Activated T-helper 1 cell treated with Interleukin-2 at 50 U/mL for 16 hours (primary cell): ENCODE measurements around the gene IYD.

Experiments
- DNase-seq: peaks from one replicate; pipeline ENCODE4 v3.0.0-alpha.2; 2020; ENCODE audit warnings: low read depth

Gene IYD

DNA sequence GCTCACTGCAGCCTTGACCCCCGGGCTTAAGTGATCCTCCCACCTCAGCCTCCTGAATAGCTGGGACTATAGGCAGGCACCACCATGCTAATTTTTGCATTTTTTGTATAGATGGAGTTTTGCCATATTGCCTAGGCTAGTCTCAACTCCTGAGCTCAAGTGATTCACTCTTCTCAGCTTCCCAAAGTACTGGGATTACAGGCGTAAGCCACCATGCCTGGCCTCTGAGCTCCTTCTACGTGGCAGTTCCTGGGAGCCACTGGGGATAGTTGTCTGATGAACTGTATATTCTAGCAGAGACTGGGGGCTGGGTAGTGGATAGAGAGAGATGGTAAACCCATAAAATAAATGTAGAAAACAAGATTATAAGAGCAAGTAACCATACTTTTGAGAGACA is 26.1 kb downstream of the IYD start:
- DNase-seq, result no peak

DNA sequence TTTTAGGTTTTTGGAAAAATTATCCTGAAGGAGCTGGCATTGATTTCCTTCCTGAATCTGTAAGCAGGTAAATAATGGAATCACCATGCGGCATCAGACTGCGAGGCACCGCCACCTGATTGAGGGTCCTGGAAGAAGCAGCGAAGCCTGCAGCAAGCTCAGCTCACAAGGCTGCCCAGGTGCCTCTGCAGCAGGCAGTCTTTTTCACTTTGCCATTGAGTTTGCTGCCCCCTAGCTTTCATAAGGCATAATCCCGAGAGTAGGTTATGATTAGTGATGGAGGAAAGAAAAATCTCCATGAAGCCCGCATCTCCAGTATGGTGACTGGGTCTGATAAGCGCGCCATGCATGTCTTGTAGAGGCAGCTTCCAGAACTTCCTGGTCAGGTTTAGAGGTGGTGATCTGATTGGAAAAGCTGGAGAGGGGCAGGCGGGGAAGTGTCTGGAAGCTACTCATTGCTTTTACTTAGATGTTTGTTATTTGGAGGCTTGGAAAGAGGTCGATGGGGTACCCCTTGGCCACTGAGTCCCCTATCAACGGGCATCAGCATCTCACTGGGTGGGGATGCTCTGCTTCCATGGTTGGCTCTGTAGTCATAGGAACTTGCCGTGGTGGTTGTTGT is 26.7 kb downstream of the IYD start:
- DNase-seq, result no peak

DNA sequence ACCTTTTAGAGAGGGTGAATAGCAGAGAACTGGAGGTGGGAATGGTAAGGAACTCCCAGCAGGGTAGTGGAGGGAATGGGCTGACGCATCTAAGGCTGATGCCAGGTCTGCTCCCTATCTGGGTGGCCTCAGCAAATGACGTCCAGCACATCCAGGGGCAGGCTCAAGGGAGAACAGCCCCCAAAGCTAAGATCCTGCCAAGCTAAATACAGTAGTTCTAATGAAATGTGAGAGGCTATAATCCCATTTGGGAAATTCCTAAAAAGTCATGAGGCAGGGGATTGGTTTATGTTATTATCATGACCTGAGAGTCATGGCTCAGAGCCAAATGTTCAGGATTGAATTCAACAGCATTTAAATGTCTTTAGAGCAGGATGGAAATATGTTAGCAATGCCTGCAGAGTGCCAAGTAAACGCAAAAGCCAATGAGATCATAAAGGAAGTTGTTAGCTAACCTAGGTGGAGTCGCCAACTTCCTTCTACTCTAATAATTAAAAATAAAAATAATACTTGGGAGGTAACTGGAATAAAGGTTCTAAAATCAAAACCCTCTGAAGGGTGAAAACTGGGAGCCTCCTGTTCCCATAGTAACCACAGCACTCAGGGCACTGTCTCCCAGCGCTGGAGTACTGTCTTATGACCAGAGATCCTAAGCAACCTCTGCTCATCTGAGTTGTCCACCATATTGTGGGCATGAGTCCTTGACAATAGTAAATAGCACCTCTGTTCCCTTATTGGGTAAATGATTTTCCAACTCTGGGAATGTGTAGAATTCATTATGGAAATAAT is 34.8 kb downstream of the IYD start:
- no peak for DNase-seq

DNA sequence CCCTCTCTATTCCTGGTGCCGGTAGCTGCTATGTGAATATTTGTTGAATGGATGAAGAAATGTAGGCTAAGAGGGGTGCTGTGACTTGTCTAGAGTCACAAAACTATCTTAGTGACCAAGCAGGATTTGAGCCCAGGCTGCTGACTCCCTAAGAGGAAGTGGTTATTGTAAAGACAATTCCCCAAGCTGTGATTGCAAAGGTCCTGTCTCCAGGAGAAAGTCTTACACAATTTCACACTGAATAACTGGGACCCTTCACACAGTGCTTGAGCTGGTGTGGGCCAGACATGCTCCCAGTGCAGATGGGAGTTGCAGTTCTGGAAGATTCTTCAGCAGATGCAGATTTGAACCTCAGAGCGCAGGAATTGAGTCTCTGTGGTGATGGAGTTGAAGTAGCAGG is 38.1 kb downstream of the IYD start:
- no peak for DNase-seq

DNA sequence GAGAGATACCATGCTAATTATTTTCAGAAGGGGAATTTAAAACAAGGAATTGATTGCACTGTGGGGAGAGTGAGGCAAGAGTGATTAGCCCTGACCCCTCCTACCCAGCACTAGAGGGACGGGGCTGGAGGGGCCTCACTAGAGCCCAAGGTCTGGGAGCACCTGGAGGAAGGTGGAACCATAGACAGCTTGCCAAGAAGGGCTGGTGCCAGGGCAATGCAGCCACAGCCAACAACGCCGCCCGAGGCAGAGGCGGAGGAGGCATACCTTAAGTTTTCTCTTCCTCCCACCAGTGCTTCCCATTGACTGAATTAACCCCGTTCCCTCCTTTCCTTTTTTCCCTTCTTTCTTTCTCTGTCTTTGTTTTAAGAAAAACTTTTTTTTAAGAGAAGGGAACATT is 40.0 kb downstream of the IYD start:
- DNase-seq, result no peak

DNA sequence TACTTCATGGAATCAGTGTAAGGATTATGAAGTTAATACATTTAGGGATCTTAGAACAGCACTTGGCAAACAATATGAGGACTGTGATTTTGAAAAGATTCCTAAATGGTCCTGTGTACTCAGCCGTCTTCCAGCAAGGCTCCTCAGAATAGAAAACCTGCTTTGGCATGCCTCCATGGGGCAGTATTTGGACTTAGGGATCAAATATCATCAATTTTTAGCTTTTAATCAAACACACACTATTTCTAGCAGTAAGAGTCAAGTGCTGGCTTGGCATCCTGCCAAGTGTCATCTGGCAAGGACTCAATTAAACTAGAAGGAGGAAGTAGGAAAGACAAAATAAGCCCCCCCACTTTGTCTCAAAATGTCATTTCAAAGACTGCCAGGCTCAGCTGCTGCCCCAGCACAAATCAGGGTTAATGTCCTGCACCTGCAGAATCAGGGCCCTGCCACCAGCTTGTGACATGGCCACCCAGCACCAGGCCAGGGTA is 40.8 kb downstream of the IYD start:
- no peak for DNase-seq

DNA sequence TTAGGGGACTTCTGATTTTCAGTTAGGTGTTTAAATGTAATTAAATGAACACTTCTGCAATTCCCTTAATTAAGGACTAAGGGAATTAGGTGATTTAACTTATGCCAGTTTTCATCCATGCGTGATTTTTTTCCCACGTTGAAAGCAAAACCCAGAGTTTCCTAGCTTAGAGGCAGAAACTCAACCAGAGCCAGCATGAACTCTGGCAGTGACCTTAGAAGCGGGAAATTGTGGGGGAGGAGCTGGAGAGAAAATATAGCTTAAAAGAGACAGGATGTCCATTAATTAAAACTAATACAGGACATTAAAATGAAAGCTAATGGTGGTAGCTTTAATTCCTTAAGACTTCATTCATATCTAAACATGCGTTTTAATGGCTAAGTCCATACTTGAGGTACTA is 41.6 kb downstream of the IYD start:
- no peak for DNase-seq

DNA sequence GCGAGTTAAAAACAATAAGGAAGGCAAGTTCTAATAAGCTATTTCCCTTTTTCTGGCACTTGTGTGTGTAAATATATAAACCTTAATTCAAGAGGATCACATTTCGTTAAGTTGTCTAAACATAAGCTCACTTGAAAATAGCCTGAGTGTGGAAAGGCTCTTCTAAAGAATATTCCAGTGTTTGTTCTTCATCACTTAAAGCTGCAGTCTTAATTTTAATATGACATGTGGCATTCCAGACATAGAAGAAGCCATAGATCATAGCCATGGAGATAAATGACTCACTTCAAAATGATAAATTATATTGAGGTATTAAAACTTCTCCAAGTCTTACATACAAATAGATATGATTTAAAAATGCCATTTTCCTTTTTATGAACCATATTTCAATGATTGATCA is 42.1 kb downstream of the IYD start:
- no peak for DNase-seq

DNA sequence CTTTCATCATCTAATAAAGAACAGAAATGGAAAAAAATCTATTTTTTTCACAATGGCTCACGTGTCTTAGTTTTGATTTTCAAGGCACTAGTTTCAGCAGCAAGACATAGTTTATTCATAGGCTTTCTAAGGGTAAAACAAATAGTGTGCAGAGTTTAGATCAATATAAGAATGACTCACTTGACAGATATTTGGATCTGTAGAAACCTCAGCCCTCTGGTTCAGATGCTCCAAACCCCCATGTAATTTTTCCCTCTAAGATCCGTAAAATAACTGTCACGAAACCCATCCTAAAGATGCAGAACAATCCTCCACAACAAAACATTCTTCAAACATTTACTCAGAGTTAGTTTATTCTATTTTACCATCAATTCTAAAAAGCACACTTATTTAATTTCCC is 43.4 kb downstream of the IYD start:
- no peak for DNase-seq

DNA sequence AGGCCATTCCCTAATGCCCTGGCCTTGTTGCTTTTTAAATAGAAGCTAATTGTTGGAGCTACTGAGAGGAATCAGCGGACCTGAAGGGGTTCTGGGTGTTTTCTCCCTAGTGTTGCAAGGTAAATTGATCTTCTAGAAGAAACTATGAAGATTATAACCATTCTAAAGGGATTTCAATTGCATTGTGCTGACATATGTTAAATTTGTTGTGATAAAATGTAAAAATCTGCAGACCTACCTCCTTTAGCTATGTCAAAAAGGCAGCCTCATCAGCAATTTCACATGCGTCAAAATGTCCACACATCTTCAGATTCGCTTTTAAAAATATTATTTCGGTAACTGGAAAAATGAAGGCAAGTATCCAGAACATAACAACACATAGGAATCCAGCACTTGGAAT is 44.4 kb downstream of the IYD start:
- no peak for DNase-seq

DNA sequence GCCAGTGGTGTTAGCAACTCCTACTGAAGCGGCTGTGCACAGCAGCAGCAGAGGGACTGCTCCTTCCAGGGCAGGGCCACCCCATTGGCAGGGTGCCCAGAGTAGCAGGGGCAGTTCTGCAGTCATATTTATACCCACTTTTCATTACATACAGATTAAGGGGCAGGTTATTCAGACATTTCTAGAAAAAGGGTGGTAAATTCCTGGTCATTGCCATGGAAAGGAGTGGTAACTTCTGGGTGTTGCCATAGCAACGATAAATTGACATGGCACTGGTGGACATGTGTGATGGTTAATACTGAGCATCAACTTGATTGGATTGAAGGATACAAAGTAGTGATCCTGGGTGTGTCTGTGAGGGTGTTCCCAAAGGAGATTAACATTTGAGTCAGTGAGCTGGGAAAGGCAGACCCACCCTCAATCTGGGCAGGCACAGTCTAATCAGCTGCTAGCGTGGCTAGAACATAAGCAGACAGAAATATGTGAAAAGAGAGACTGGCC is 45.0 kb downstream of the IYD start:
- no peak for DNase-seq

DNA sequence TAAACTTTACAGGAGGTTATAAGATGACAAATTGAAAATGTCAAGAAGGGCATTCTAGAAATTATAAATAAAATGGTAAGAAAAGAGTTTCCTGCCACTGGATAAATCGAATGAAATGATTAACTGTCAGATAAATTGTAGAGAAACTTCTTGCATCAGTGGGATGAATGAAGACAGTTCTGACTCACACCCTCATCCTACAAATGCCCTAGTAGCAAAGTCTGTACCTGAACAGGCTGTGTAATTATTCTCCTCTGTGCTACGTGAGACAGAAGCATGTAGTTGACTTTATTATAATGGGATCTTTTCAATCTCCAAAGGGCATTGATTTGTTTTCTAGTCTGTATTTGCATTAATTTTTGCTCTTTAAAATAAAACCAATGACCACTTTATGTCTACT is 47.3 kb downstream of the IYD start:
- DNase-seq, result no peak

DNA sequence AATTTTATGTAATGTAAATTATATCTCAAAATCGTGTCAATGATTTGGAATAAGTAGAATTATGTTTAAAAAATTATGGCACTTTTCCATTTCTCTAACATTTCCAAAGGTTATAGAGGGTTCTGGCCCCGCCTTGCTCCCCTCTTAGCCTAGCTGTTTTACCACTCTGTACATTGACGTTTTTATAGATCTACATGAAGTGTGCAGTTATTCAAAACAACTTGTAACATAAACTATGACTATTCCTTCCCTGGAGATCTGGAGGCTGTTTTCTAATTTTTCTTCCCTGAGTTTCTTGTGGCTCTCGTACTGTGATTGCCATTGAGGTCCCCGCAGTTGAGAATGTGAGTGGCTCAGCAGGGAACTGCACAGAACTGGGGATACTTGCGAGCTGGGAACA is 48.4 kb downstream of the IYD start:
- DNase-seq, result no peak

DNA sequence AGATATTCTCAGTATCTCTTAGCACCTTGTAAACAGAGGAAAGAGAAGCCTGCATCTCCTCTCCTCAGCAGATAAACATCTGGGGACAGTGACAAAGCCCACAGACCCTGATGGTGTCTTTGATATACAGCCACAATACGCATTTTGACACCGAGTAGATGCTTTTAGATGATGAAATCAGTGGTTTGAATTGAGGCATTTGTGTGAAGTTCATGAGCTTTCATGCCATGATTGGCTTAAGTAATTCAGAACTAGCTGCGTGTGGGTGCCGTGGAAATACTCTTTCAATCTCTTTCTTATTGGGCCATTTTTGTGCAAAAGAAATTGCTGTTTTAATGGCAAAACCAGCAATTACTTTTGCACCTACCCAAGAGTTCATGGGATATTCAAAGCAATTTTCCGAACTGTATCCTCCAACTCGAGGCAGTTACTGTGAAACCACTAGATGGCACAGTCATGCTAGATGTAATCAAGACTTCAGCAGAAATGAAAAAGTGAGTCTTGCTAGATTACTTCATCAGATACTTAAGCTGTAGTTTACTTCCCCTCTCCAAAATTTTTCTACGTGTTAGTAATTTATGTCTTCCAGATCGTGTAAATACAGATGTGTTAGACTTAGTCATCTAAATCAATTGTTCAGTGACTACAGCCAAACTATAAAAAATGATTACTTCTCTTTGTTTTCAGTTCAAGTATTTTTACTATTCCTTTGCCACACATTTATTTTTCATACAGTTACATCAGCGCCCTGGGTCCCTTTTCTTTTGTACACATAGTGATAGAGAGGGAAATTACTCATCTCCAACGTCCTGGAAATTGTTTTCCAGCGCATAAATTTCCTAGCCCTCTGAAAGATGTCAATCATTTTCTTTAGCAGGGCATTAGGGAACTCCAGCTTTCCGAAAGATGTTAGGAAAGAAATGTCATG is 49.4 kb downstream of the IYD start:
- DNase-seq, result no peak

DNA sequence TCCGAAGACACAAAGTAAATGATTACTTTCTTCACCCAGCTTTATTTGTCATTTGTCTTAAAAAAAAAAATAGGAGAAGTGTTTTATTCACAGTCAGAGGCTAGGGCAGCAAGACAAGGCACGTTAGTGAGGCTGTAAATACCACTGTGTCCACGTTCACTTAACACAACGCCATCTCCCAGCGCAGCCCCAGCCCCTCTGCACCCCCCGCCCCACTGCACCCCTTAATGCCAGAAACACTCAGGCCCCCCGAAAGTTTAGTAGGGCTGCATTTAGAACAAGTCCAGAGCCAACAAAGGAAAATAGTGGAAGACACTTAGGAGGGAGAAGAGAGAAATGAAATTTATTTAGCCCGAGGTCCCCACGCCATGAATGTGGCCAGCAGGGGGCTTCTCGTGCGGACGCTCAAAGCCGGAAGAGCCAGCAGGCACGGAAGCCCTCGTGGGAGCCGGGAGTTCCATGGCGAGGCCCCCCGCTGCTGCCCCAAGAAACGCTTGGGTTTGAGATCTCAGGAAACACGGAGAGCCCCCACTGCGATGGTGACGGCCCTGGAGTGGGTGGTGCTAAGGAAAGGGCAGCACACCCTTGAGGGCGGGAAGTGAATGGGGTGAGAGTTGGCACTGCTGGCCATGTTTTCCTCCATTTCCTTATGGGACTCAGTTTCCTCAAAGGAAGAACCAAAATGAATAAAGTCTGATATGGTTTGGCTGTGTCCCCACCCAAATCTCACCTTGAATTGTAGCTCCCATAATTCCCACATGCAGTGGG is 50.2 kb downstream of the IYD start:
- peak; percentile 22 for DNase-seq

DNA sequence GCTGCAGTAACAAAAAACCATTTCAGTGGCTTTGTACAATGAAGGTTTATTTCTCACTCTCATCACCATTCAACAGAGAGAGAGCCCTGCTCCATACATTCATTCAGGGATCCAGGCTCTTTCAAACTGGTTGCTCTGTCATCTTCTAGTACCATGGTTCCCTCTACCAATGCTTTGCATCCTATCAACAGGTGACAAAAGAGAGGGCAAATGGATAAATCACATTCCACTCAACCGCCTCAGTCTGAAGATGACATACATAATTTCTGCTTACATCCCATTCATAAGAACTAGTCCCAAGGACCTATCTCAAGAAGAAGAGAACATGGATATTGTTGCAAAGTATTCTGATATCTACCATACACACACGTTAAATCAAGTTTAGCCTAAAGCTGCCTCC is 51.6 kb downstream of the IYD start:
- no peak for DNase-seq

DNA sequence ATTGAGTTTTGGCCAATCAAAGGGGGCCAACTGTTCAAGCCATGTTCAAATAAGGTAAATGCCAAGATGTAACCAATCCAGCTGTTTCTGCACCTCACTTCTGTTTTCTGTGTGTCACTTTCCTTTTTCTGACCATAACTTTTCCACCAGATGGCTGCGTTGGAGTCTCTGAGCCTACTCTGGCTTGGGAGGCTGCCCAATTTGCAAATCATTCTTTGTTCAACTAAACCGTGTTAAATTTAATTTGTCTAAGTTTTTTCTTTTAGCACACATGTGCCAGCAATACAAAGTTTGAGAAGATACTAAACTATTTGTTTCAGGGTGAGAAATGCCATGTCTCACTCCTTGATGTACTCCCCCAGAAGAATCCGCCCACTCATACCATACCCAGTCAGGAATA is 52.1 kb downstream of the IYD start:
- no peak for DNase-seq

DNA sequence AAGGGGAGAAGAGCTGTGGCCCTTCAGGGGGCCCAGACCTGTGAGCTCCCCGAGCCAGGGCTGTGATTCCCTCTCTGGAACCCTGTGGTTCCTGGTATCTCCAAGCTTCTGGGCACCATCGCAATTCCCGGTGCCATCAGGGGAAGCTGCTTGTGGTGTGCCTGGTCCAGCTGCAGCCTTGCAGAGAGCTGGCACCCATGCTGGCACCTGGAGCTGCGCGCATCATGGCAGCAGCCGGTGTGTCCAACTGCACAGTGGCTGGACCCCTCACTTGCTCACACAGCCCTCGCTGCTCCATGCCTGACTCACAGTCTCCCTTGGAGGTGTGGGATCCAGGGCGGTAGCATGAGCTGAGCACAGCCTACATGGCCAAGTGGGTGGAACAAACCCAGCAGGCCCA is 56.7 kb downstream of the IYD start:
- DNase-seq, result no peak

DNA sequence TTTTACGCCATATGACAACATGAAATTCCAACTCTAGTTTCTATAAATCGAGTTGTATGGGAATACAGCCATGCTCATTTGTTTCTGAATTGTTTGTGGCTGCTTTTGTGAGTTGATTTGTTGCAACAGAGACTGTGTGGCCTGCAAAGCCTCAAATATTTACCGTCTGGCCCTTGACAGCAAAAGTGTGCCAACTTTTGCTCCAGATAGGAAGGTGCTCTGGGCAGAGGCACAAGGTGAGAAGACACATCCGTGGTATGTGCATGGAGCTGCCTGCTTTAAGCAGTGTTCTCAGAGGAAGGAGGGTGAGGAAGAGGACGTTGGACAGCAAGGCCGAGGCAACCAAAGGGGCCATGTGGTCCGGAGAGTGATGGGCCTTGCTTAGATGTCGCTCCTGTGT is 57.4 kb downstream of the IYD start:
- no peak for DNase-seq

DNA sequence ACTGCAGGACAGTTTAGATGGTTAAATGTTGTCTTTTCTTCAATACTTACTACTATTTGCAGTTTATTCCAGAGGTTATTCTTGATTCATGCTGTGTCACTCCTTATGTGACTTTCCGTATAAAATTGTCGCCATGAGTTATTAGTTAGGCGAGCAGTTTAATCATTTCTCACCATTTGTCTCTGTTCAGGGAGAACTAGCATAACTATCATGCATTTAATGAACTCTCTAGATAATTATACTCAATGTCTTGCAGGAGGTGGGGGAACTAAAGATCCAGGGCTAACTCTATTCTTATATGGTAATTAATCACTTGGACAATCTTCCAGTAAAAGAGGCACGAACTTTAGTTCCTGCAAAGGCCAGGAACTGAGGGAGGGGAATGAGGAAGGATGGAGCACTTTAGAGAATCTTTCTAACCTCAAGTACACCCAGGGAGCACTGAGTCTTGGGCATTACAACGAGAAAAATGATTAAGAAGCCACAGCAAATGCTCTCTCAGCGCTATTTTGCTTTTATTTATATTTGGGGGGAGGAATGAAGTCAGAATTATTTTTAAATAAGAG is 58.3 kb downstream of the IYD start:
- DNase-seq, result no peak

DNA sequence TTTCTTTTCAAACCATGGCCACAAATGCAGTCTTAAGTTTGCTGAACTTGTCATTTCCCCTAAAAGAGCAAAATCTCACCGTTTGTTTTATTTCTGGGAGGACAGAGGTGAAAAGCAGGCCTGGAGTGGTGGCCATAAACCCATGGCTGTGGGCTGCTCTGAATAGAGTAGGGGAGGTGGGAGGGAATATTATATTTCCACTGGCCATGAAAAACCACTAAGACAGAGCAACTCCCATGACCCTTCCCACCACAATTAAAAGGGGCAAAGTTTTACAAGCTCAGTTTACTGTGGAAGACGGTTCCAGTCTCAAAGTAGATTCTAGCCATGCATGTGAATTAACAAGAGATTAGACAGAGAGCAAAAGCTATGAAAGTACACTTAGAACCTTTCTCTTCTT is 59.0 kb downstream of the IYD start:
- no peak for DNase-seq

DNA sequence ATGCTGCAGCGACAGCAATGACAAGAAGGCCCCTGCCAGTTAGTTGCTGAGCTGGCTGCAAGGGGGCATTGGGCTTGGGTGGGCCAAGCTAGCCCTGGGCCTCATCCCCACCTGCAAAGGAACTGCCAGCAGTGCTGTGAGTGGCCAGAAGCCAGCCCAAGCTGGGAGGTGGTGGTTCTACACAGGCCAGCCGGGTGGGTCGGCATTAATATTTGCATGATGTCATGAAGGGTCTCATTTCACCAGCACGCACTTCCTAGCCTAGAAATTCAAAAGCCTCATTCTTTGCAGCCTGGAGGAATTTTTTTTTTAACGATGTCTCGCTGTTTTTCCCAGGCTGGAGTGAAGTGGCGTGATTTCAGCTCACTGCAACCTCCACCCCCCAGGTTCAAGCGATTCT is 62.0 kb downstream of the IYD start:
- no peak for DNase-seq
